Ascending aorta (tissue), 2 donors: ENCODE results near the gene CPN1. TPM values are rescaled to one million over a fixed set of nuclear protein-coding genes. Genes with fewer than 3 reads are reported as not detected.

ENCODE experiments used
- DNase-seq, 2 donors: peaks; one replicate each; pipeline ENCODE4 v3.0.0-alpha.2; 2019; ENCODE audit warnings: low spot score in 2 of 2
- H3K27ac ChIP-seq, 2 donors: fragments of 200-600 bp; sonication (generic); one replicate each; pipeline ENCODE4 v1.5.1; 2016 to 2017; ENCODE audit warnings: mild to moderate bottlenecking in 1 of 2
- H3K27me3 ChIP-seq: fragments of 200-600 bp; sonication (generic); one replicate; pipeline ENCODE4 v1.5.1; 2017
- H3K36me3 ChIP-seq, 2 donors: fragments of 200-600 bp; sonication (generic); one replicate each; pipeline ENCODE4 v1.5.1; 2016
- H3K4me1 ChIP-seq, 2 donors: fragments of 200-600 bp; sonication (generic); one replicate each; pipeline ENCODE4 v1.5.1; 2016 to 2017; ENCODE audit warnings: mild to moderate bottlenecking in 1 of 2
- H3K4me3 ChIP-seq, 2 donors: fragments of 200-600 bp; sonication (generic); one replicate each; pipeline ENCODE4 v1.5.1; 2016 to 2017; ENCODE audit warnings: mild to moderate bottlenecking in 1 of 2
- H3K9me3 ChIP-seq, 2 donors: fragments of 200-600 bp; sonication (generic); one replicate each; pipeline ENCODE4 v1.5.1; 2016
- intact Hi-C: fragments of 100-400 bp; cut with DNase I; formaldehyde crosslinking; loops from one replicate; pipeline ENCODE4 v1.15.1; 2023
- total RNA-seq: library from RNA; depleted of rRNA; stranded (reverse); fragments of >200 nt; gene quantifications from one replicate; pipeline ENCODE4 v1.1.0, GENCODE V29; 2016
- TF ChIP-seq, protein P1 (sequence below), 3 experiments: fragments of 200-600 bp in 2 of 3; fragments of 450-650 bp in 1 of 3; sonication (generic) in 2 of 3; IDR thresholded peaks; one replicate each; pipeline ENCODE4 v1.5.1; 2016 to 2019; ENCODE audit warnings: antibody characterized with exemption in 3 of 3, mild to moderate bottlenecking in 1 of 3, moderate library complexity in 1 of 3

The CPN1 gene
- total RNA-seq, 1 donor from 2014 or later, result not detected

DNA sequence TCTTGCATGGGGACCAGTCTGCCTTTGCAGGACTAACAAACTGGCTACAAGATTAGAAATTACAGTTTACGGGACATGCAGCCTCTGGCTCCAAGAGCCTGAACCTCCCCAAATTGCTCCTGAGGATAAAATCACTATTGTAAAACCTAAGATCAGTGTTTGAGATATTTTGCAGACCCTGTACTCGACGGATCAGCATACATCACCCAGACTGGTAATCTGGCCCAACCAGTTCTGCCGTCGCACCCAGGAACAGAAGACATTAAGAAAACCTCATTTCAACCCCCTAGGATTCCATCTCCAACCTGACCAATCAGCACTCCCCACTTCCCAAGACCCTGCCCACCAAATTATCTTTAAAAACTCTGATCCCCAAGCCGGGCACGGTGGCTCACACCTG, 44.8 kb downstream of the CPN1 start:
- intact Hi-C loops, result no loop called here
- Histone ChIP-seq H3K4me1 (no peaks in the 10 kb centered on the region), H3K36me3 (no peaks in the 10 kb centered on the region), H3K27me3 (no peaks in the 10 kb centered on the region), H3K9me3 (no peaks in the 10 kb centered on the region), H3K4me3 (no peak overlapping the region), H3K27ac (no peak overlapping the region)
- no peak for DNase-seq
- TF ChIP-seq, protein P1, sequence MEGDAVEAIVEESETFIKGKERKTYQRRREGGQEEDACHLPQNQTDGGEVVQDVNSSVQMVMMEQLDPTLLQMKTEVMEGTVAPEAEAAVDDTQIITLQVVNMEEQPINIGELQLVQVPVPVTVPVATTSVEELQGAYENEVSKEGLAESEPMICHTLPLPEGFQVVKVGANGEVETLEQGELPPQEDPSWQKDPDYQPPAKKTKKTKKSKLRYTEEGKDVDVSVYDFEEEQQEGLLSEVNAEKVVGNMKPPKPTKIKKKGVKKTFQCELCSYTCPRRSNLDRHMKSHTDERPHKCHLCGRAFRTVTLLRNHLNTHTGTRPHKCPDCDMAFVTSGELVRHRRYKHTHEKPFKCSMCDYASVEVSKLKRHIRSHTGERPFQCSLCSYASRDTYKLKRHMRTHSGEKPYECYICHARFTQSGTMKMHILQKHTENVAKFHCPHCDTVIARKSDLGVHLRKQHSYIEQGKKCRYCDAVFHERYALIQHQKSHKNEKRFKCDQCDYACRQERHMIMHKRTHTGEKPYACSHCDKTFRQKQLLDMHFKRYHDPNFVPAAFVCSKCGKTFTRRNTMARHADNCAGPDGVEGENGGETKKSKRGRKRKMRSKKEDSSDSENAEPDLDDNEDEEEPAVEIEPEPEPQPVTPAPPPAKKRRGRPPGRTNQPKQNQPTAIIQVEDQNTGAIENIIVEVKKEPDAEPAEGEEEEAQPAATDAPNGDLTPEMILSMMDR (IDR thresholded peaks at IDR 0.05), result no peak

GRCh38 chr10:100033766-100034418, 47.8 kb downstream of the CPN1 start:
- H3K27me3 ChIP-seq, result no peaks in the 10 kb centered on the region
- H3K4me3 ChIP-seq, result no peak overlapping the region
- TF ChIP-seq, protein P1 (IDR thresholded peaks at IDR 0.05), result no peak
- intact Hi-C loops, result no loop called here
- no peaks in the 10 kb centered on the region for H3K4me1 ChIP-seq
- no peaks in the 10 kb centered on the region for H3K9me3 ChIP-seq
- H3K36me3 ChIP-seq, result no peaks in the 10 kb centered on the region
- DNase-seq, result no peak
- H3K27ac ChIP-seq, result no peak overlapping the region

GRCh38 chr10:100027416-100027815, 54.3 kb downstream of the CPN1 start:
- intact Hi-C loops, result no loop called here
- TF ChIP-seq, protein P1 (IDR thresholded peaks at IDR 0.05), result no peak

GRCh38 chr10:100025576-100025975, 56.1 kb downstream of the CPN1 start:
- Histone ChIP-seq H3K27ac (no peak overlapping the region), H3K4me1 (no peaks in the 10 kb centered on the region), H3K36me3 (no peaks in the 10 kb centered on the region), H3K4me3 (no peak overlapping the region), H3K9me3 (peaks cover 0 to 4% of the 10 kb centered on the region in 2 donors), H3K27me3 (no peaks in the 10 kb centered on the region)
- no peak for DNase-seq
- intact Hi-C loops, result no loop called here
- TF ChIP-seq, protein P1 (IDR thresholded peaks at IDR 0.05), result no peak

More at GRCh38 chr10:100027416-100027815, 54.3 kb downstream of the CPN1 start:
- no peak overlapping the region for H3K4me3 ChIP-seq
- H3K36me3 ChIP-seq, result no peaks in the 10 kb centered on the region
- H3K27me3 ChIP-seq, result no peaks in the 10 kb centered on the region
- H3K27ac ChIP-seq, result no peak overlapping the region
- DNase-seq, result no peak
- H3K4me1 ChIP-seq, result no peaks in the 10 kb centered on the region
- peaks cover 0 to 4% of the 10 kb centered on the region in 2 donors for H3K9me3 ChIP-seq

DNA sequence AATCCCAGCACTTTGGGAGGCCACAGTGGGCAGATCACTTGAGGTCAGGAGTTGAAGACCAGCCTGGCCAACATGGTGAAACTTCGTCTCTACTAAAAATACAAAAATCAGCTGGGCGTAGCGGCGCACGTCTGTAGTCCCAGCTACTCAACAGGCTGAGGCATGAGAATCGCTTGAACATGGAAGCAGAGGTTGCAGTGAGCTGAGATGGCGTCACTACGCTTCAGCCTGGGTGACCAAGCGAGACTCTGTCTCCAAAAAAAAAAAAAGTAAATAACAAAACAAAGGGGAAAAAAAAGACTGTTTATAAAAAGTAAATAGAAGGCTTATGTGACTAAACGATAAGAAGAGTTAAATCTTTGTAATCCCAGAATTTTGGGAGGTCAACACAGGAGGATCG, 56.9 kb downstream of the CPN1 start:
- intact Hi-C loops, result no loop called here
- H3K9me3 ChIP-seq, result peaks cover 0 to 4% of the 10 kb centered on the region in 2 donors
- TF ChIP-seq, protein P1 (IDR thresholded peaks at IDR 0.05), result no peak

More for the DNA sequence above, 56.9 kb downstream of the CPN1 start:
- no peak for DNase-seq
- H3K4me3 ChIP-seq, result no peak overlapping the region
- H3K36me3 ChIP-seq, result no peaks in the 10 kb centered on the region
- H3K4me1 ChIP-seq, result no peaks in the 10 kb centered on the region
- H3K27ac ChIP-seq, result no peak overlapping the region
- H3K27me3 ChIP-seq, result no peaks in the 10 kb centered on the region
